K562 (cell line): ENCODE data around the gene L3MBTL3. TPM values are rescaled to one million over a fixed set of nuclear protein-coding genes. Genes with fewer than 3 reads are reported as not detected.

Experiments
- ATAC-seq: fragments of 200-7000 bp; cut with Tn5 transposase; 3 replicates; pipeline ENCODE4 v1.9.1; 2020; ENCODE audit warnings: moderate library complexity
- BruUV-seq: library from RNA; stranded (reverse); fragments of 400-500 nt; replicated peaks from 2 replicates; lab custom pipeline; 2021; lab: Mats Ljungman, UMichigan
- CTCF ChIA-PET: fragments of 300-600 bp; formaldehyde crosslinking; extraction: SDS; loops from one replicate; lab custom pipeline; 2021; ENCODE audit warnings: low intra/inter-chr PET ratio; lab: Yijun Ruan, JAX
- POLR2A ChIA-PET: fragments of 300-600, 350-650 bp; sonication (Branson Sonifier 250); formaldehyde crosslinking; extraction: SDS; loops from one replicate; lab custom pipeline; 2021; ENCODE audit warnings: antibody characterized with exemption, inconsistent platforms; lab: Yijun Ruan, JAX
- DNase-seq, 4 experiments: peaks; one replicate each; pipeline versions ENCODE4 v3.0.0 to v3.0.0-alpha.2; 2011 to 2018; ENCODE audit warnings: low spot score in 3 of 4, mixed read lengths in 3 of 4; ENCODE audit errors: extremely low read depth in 1 of 4
- FAIRE-seq: peaks from 2 replicates; lab custom pipeline; 2011; peaks lifted over from hg19 to GRCh38; lab: Jason Lieb, UNC
- H2AFZ ChIP-seq: 2 replicates; pipeline ENCODE4 v1.6.0; 2011; ENCODE audit warnings: low read depth, low read length, control low read depth, inconsistent platforms
- H3K27ac ChIP-seq: fragments of 200-600 bp; 3 replicates; pipeline ENCODE4 v1.8.0; 2011; ENCODE audit warnings: low read depth, mild to moderate bottlenecking, control low read depth, inconsistent platforms, low read length, moderate library complexity, mixed read lengths; ENCODE audit errors: extremely low read depth
- H3K27me3 ChIP-seq, 2 experiments: fragments of 300-600 bp in 1 of 2; 2 replicates in 1 of 2; 3 replicates in 1 of 2; pipeline versions ENCODE4 v1.6.0 to v1.8.0; 2011; ENCODE audit warnings: inconsistent platforms in 2 of 2, low read length in 2 of 2, mild to moderate bottlenecking in 1 of 2, mixed read lengths in 1 of 2, moderate library complexity in 1 of 2; ENCODE audit not compliant: control insufficient read depth in 2 of 2, insufficient read depth in 2 of 2
- H3K36me3 ChIP-seq: fragments of 300-600 bp; 3 replicates; pipeline ENCODE4 v1.8.0; 2011; ENCODE audit warnings: mild to moderate bottlenecking, low read length, inconsistent platforms; ENCODE audit not compliant: control insufficient read depth, insufficient read depth
- H3K4me1 ChIP-seq, 2 experiments: fragments of 200-600 bp in 1 of 2; replicated peaks in 1 of 2; 2 replicates in 1 of 2; 3 replicates in 1 of 2; pipeline versions ENCODE4 v1.5.1 to v1.8.0; 2011; ENCODE audit warnings: inconsistent platforms in 2 of 2, low read length in 2 of 2, mild to moderate bottlenecking in 1 of 2, mixed read lengths in 1 of 2, moderate library complexity in 1 of 2; ENCODE audit not compliant: control insufficient read depth in 2 of 2, insufficient read depth in 2 of 2
- H3K4me2 ChIP-seq: 2 replicates; pipeline ENCODE4 v1.6.1; 2011; ENCODE audit warnings: low read length, control low read depth, inconsistent platforms, mixed read lengths; ENCODE audit not compliant: insufficient read depth
- H3K4me3 ChIP-seq: fragments of 200-600 bp; sonication (generic), shearing (Covaris generic); 2 replicates; pipeline ENCODE4 v1.5.1; 2016; ENCODE audit warnings: control low read depth, inconsistent platforms
- H3K79me2 ChIP-seq: fragments of 200-600 bp; 3 replicates; pipeline ENCODE4 v1.8.0; 2011; ENCODE audit warnings: low read length, inconsistent platforms; ENCODE audit not compliant: control insufficient read depth, insufficient read depth
- H3K9ac ChIP-seq, 2 experiments: 2 replicates each; pipeline versions ENCODE4 v1.6.0 to v1.6.1; 2011; ENCODE audit warnings: low read depth in 2 of 2, low read length in 2 of 2, control low read depth in 1 of 2, inconsistent platforms in 1 of 2, mild to moderate bottlenecking in 1 of 2, mixed read lengths in 1 of 2; ENCODE audit not compliant: insufficient read depth in 1 of 2
- H3K9me1 ChIP-seq: one replicate; pipeline ENCODE4 v1.6.0; 2011; ENCODE audit warnings: inconsistent platforms, mild to moderate bottlenecking, low read length, moderate library complexity; ENCODE audit not compliant: control insufficient read depth, insufficient read depth
- H3K9me3 ChIP-seq: replicated peaks from 2 replicates; pipeline ENCODE4 v1.5.1; 2011; ENCODE audit warnings: low read depth, low read length, inconsistent platforms; ENCODE audit not compliant: control insufficient read depth, insufficient read depth
- H4K20me1 ChIP-seq: replicated peaks from 2 replicates; pipeline ENCODE4 v1.6.1; 2011; ENCODE audit warnings: low read length, inconsistent platforms, mixed read lengths; ENCODE audit not compliant: control insufficient read depth, insufficient read depth
- CEBPB ChIP-seq: fragments of 450-650 bp; IDR thresholded peaks from 2 replicates; pipeline ENCODE4 v1.6.1; 2016; ENCODE audit warnings: missing genetic modification characterization, missing compliant biosample characterization
- DMBX1 ChIP-seq: fragments of 250-450 bp; sonication (Bioruptor Pico); IDR thresholded peaks from 2 replicates; pipeline ENCODE4 v1.8.0; 2022; ENCODE audit warnings: inconsistent platforms, mild to moderate bottlenecking, moderate library complexity, borderline replicate concordance
- FOXM1 ChIP-seq, 2 experiments: fragments of 450-650 bp in 1 of 2; sonication (generic) in 1 of 2; formaldehyde crosslinking in 1 of 2; IDR thresholded peaks; 2 replicates each; pipeline versions ENCODE4 v1.6.1 to v1.9.0; 2017 to 2022; ENCODE audit warnings: low read depth in 2 of 2, mild to moderate bottlenecking in 2 of 2, missing genetic modification reagents in 1 of 2, moderate library complexity in 1 of 2
- HDAC1 ChIP-seq, 2 experiments: fragments of 450-650 bp; IDR thresholded peaks; 2 replicates each; pipeline ENCODE4 v1.6.1; 2016 to 2017; ENCODE audit warnings: inconsistent platforms in 1 of 2, mild to moderate bottlenecking in 1 of 2, moderate library complexity in 1 of 2
- RBFOX2 ChIP-seq: fragments of 200-400 bp; formaldehyde crosslinking; IDR thresholded peaks from 2 replicates; pipeline ENCODE4 v1.6.1; 2017; ENCODE audit warnings: low read depth, mild to moderate bottlenecking, low read length, moderate library complexity
- XRCC5 ChIP-seq: fragments of 200-400 bp; formaldehyde crosslinking; IDR thresholded peaks from 2 replicates; pipeline ENCODE4 v1.6.1; 2017; ENCODE audit warnings: low read depth, mild to moderate bottlenecking, low read length
- ZNF140 ChIP-seq: fragments of 250-450 bp; sonication (Bioruptor Pico); IDR thresholded peaks from 2 replicates; pipeline ENCODE4 v1.8.0; 2021; ENCODE audit warnings: moderate library complexity, mild to moderate bottlenecking, inconsistent platforms
- WGBS: fragments of 100-300 bp; shearing (Covaris generic); methylation state at CpG from one replicate; pipeline ENCODE4 v1.1.6; 2016; ENCODE audit warnings: low coverage, mixed read lengths; ENCODE audit not compliant: insufficient coverage; ENCODE audit errors: missing lambda C conversion rate; 5-methylcytosine and 5-hydroxymethylcytosine counted together
- in situ Hi-C: fragments of 300-500 bp; cut with MboI; formaldehyde crosslinking; loops from 4 replicates; pipeline ENCODE4 v1.15.0; 2018; ENCODE audit warnings: inconsistent platforms, mixed read lengths
- intact Hi-C: fragments of 100-400 bp; cut with micrococcal nuclease; formaldehyde crosslinking; loops from 2 replicates; pipeline ENCODE4 v1.14.2; 2022
- polyA plus RNA-seq, 8 experiments: library from polyadenylated mRNA; depleted of rRNA in 4 of 8; stranded (reverse) in 5 of 8; unstranded in 3 of 8; fragments of >200 nt; fragmentation: Nextera tagmentation in 2 of 8; fragmentation: Illumina TruSeq in 1 of 8; extraction: Ambion mirVana in 2 of 8; extraction: Trizol in 1 of 8; gene quantifications; 2 replicates each; pipeline versions ENCODE4 v1.2.1 to v1.2.3, GENCODE V29; 2011 to 2014; ENCODE audit warnings: inconsistent platforms in 1 of 8, missing spikeins in 1 of 8
- total RNA-seq, 7 experiments: library from RNA; depleted of rRNA in 6 of 7; stranded (reverse); fragments of >200 nt in 6 of 7; fragmentation: Illumina TruSeq in 2 of 7; extraction: Trizol in 2 of 7; gene quantifications; 2 replicates each; pipeline versions ENCODE4 v1.2.1 to v1.2.3, GENCODE V29; 2011 to 2021; ENCODE audit warnings: low replicate concordance in 1 of 7
- TF ChIP-seq, protein P1 (sequence below): fragments of 200-800 bp; sonication (Bioruptor generic); IDR thresholded peaks from 2 replicates; pipeline ENCODE4 v1.6.1; 2017; ENCODE audit warnings: missing genetic modification characterization, missing compliant biosample characterization
- TF ChIP-seq, protein P2 (sequence below), 2 experiments: fragments of 450-650 bp in 1 of 2; sonication (generic) in 1 of 2; formaldehyde crosslinking in 1 of 2; IDR thresholded peaks; 2 replicates each; pipeline versions ENCODE4 v1.7.1 to v1.9.0; 2016 to 2022; ENCODE audit warnings: inconsistent platforms in 1 of 2, mild to moderate bottlenecking in 1 of 2, missing genetic modification reagents in 1 of 2

The L3MBTL3 gene
- total and polyA plus RNA-seq, 9 of the 15 experiments (the other 6 are each of a cell fraction or from before 2014, with no cell fraction given), result 0.83 to 6.9 (median 5.4) TPM

DNA sequence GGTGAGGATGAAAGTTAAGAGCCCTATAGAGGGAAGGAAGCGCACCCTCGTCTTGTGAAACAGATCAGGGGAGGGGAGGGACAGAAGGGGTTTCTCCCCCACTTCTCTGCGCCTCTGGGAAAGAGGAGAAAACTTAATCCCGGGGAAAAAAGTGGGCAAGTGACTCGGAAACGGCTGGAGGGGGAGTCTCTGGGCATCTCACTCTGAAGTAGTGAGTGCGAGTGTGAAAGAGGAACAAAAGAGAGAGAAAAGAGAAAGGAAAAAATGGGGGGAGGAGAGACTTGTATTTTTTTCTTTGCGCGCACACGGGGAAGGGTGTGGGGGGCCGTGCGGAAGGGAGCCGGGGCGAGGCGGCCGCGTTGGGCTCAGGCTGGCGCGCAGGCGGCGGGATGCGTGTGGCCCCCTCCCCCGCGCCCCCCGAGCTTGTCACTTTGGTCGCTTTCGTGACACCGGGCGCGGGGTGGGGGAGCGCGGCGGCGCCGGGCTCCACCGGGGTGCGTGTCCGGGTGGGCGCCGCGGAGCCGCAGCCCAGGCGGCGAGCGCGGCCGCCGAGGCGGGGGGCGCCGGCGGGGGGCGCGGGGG, 454 bp downstream of the L3MBTL3 start:
- Histone ChIP-seq H3K27me3 (no peaks in the 10 kb centered on the region), H4K20me1 (no peaks in the 10 kb centered on the region), H3K4me3 (peak overlapping the region; percentile 68), H3K4me1 (peaks cover 0 to 15% of the 10 kb centered on the region in 2 experiments; a peak in 2 of 5 replicates), H3K9ac (peak overlapping the region; percentile 57 to 90), H3K36me3 (no peaks in the 10 kb centered on the region), H3K4me2 (peak overlapping the region; percentile 84), H3K9me1 (no peaks in the 10 kb centered on the region), H2AFZ (peak overlapping the region; percentile 94), H3K27ac (0 out of 3 replicates have a peak overlapping the region, but pooled peaks have one; percentile 19), H3K9me3 (no peaks in the 10 kb centered on the region), H3K79me2 (no peaks in the 10 kb centered on the region)
- ChIA-PET POLR2A (no interaction called here), CTCF (no interaction called here)
- ATAC-seq (peak; percentile 13), DNase-seq (peak; percentile 24 to 44 (median 34)), FAIRE-seq (no peak)
- no TSS peak for BruUV-seq
- WGBS, result under 1% methylated on average over 30 of the region's 54 CpGs
- in situ Hi-C loops, result loop anchor here (25.0 kb wide), 1 partner anchor 432 kb away; no protein-coding TSS in a partner anchor
- intact Hi-C loops, result loop anchor here (5.0 kb wide), 1 partner anchor 62 kb away; no protein-coding TSS in a partner anchor
- TF ChIP-seq RBFOX2 (peak; percentile 55), HDAC1 (IDR thresholded peaks at IDR 0.05) (peak in 1 of 2 experiments; percentile 44; a peak in 1 of 4 replicates), DMBX1 (CRISPR knock-in tag) (no peak), FOXM1 (IDR thresholded peaks at IDR 0.05; ENCODE audit: low read depth) (0 out of 2 replicates have a peak, but pooled peaks have one; percentile 23), FOXM1 (CRISPR knock-in tag; IDR thresholded peaks at IDR 0.05; ENCODE audit: low read depth) (no peak), CEBPB (tag) (peak; percentile 19; the same call in 1 of the 2 replicates), ZNF140 (CRISPR knock-in tag) (no peak), XRCC5 (peak; percentile 68; the same call in 1 of the 2 replicates)
- TF ChIP-seq, protein P1, sequence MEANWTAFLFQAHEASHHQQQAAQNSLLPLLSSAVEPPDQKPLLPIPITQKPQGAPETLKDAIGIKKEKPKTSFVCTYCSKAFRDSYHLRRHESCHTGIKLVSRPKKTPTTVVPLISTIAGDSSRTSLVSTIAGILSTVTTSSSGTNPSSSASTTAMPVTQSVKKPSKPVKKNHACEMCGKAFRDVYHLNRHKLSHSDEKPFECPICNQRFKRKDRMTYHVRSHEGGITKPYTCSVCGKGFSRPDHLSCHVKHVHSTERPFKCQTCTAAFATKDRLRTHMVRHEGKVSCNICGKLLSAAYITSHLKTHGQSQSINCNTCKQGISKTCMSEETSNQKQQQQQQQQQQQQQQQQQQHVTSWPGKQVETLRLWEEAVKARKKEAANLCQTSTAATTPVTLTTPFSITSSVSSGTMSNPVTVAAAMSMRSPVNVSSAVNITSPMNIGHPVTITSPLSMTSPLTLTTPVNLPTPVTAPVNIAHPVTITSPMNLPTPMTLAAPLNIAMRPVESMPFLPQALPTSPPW (CRISPR knock-in tag), result peak; percentile 49
- TF ChIP-seq, protein P2, sequence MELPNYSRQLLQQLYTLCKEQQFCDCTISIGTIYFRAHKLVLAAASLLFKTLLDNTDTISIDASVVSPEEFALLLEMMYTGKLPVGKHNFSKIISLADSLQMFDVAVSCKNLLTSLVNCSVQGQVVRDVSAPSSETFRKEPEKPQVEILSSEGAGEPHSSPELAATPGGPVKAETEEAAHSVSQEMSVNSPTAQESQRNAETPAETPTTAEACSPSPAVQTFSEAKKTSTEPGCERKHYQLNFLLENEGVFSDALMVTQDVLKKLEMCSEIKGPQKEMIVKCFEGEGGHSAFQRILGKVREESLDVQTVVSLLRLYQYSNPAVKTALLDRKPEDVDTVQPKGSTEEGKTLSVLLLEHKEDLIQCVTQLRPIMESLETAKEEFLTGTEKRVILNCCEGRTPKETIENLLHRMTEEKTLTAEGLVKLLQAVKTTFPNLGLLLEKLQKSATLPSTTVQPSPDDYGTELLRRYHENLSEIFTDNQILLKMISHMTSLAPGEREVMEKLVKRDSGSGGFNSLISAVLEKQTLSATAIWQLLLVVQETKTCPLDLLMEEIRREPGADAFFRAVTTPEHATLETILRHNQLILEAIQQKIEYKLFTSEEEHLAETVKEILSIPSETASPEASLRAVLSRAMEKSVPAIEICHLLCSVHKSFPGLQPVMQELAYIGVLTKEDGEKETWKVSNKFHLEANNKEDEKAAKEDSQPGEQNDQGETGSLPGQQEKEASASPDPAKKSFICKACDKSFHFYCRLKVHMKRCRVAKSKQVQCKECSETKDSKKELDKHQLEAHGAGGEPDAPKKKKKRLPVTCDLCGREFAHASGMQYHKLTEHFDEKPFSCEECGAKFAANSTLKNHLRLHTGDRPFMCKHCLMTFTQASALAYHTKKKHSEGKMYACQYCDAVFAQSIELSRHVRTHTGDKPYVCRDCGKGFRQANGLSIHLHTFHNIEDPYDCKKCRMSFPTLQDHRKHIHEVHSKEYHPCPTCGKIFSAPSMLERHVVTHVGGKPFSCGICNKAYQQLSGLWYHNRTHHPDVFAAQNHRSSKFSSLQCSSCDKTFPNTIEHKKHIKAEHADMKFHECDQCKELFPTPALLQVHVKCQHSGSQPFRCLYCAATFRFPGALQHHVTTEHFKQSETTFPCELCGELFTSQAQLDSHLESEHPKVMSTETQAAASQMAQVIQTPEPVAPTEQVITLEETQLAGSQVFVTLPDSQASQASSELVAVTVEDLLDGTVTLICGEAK (IDR thresholded peaks at IDR 0.05), result 0 out of 2 replicates have a peak, but pooled peaks have one; percentile 15
- TF ChIP-seq, protein P2 (CRISPR knock-in tag; IDR thresholded peaks at IDR 0.05), result no peak
